ENCODE measurements around the gene OR2K2. TPM values are rescaled to one million over a fixed set of nuclear protein-coding genes. Genes with fewer than 3 reads are reported as not detected.
"Not testable (repeated sequence)": the region's sequence is repeated elsewhere in the genome, so short reads cannot be mapped to it uniquely, and the experiment has no call there.

Gene OR2K2
- polyA plus RNA-seq, 3 donors: not detected

GRCh38 chr9:111299599-111299966 is 30.4 kb downstream of the OR2K2 start:
- DNase-seq (ENCODE audit: extremely low read depth in 1 of 11, low read depth in 9 of 11, low spot score in 4 of 11): peak in 1 of 11 donors; percentile 17

GRCh38 chr9:111298731-111299598 is 31.1 kb downstream of the OR2K2 start:
- peak; percentile 34 to 74 (median 65) for DNase-seq (ENCODE audit: extremely low read depth in 1 of 11, low read depth in 9 of 11, low spot score in 4 of 11)

GRCh38 chr9:111298111-111298510 is 31.9 kb downstream of the OR2K2 start:
- no peak for DNase-seq (ENCODE audit: extremely low read depth in 1 of 11, low read depth in 9 of 11, low spot score in 4 of 11)

- DNase-seq (ENCODE audit: extremely low read depth in 1 of 11, low read depth in 9 of 11, low spot score in 4 of 11): no peak
These were observed 32.8 kb downstream of the OR2K2 start for GRCh38 chr9:111297066-111297824.

- DNase-seq (ENCODE audit: extremely low read depth in 1 of 11, low read depth in 9 of 11, low spot score in 4 of 11): no peak
These were observed 35.2 kb downstream of the OR2K2 start for GRCh38 chr9:111294691-111295451.

- no peak for DNase-seq (ENCODE audit: extremely low read depth in 1 of 11, low read depth in 9 of 11, low spot score in 4 of 11)
These were observed 42.9 kb downstream of the OR2K2 start for GRCh38 chr9:111287127-111287526.

GRCh38 chr9:111284703-111285102 is 45.3 kb downstream of the OR2K2 start:
- no peak for DNase-seq (ENCODE audit: extremely low read depth in 1 of 11, low read depth in 9 of 11, low spot score in 4 of 11)

- no peak for DNase-seq (ENCODE audit: extremely low read depth in 1 of 11, low read depth in 9 of 11, low spot score in 4 of 11)
These were observed 47.2 kb downstream of the OR2K2 start for GRCh38 chr9:111282845-111283244.

GRCh38 chr9:111280795-111281194 is 49.2 kb downstream of the OR2K2 start:
- not testable (repeated sequence) for DNase-seq (ENCODE audit: extremely low read depth in 1 of 11, low read depth in 9 of 11, low spot score in 4 of 11)

Other genes with a start within 250 kb of the OR2K2 start
- gene ECPAS, start 154.2 kb upstream of the OR2K2 start, polyA plus RNA-seq (ENCODE audit: insufficient read length in 3 of 3): 10 to 100 TPM; 70.2 to 81.9 (median 78.9) TPM
- gene ZNF483, start 195.0 kb upstream of the OR2K2 start, polyA plus RNA-seq (ENCODE audit: insufficient read length in 3 of 3): 1 to 10 TPM; 2.4 to 4.4 (median 2.8) TPM

Measured in renal cortex interstitium (tissue), 11 donors.